HG03460 (cell line): Measurements from ENCODE around the gene PNPLA2.

Source experiments
- ATAC-seq: cut with Tn5 transposase; IDR thresholded peaks from one replicate; pipeline ENCODE4 v1.9.1; 2021; ENCODE audit not compliant: unreplicated experiment

The PNPLA2 gene

DNA sequence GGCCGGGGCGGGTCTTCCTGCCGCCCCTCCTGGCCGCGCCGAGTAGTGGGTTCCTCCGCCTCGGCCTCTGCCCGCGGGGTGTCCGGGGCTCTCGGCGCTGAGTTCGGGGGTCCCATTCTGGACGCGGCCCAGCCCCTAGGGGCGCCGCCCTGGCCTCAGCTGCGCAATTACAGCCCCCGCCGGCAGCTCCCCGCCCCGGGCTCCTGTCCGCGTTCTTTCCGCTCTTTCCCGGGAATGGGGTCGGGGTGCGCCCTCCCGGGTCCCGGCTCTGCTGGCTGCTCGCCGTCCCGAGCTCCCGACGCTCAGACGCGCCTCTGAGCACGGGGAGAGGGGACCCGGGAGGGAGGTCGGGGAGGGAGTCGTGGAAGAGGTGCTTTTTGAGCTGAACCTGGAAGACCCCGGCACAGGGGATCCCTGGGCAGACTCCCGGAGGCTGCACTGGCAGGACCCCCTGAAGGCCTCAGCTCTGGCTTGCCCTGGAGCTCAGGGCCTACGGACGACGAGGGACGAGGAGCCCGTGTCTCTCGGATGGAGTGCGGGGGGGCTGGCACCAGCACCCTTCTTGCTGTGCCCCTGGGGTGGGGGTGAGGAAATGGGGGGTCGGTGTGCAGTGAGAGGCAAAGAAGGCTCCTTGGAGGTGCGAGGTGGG, 24.5 kb downstream of the PNPLA2 start:
- no peak for ATAC-seq

DNA sequence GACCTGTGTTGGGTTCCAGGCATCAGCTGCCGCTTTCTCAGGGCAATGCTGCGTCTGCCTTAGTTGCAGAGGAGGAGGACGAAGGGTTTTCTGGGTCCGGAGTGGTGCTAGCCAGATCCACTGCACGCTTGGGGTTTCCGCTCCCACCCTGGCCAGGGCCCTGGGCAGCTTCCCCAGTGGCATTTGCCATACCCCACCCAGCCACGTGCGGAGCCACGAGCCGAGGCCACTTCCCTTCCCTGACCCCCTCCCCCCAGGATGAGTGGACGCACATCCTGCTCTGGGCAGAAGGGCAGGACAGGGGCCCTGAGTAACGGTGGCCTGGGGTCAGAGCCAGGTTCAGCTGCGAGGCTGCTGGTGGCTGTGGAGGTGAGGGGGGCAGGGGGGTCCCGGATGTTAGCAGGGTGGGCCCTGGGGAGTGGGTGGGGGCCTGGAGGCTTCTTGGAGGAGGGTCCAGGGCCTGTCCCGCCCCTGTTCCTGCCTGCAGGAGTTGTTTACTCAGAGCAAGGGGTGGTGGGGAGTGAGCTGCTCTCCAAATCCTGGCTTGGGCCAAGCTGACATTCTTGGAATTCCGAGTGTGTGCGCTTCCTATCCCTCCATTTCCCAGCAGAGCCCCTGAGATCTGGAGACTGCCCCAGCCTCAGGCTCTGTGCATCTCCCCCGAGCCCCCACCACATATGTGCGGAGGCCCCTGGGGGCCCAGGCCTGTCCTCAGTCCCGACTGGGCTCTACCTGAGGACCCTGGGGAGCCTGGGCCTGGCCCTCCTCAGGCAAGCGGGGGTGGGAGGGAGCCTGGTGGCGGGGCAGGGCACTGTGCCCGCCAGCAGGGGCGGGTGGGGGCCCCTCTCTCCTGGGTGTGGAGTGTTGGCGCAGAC, 25.3 kb downstream of the PNPLA2 start:
- no peak for ATAC-seq

DNA sequence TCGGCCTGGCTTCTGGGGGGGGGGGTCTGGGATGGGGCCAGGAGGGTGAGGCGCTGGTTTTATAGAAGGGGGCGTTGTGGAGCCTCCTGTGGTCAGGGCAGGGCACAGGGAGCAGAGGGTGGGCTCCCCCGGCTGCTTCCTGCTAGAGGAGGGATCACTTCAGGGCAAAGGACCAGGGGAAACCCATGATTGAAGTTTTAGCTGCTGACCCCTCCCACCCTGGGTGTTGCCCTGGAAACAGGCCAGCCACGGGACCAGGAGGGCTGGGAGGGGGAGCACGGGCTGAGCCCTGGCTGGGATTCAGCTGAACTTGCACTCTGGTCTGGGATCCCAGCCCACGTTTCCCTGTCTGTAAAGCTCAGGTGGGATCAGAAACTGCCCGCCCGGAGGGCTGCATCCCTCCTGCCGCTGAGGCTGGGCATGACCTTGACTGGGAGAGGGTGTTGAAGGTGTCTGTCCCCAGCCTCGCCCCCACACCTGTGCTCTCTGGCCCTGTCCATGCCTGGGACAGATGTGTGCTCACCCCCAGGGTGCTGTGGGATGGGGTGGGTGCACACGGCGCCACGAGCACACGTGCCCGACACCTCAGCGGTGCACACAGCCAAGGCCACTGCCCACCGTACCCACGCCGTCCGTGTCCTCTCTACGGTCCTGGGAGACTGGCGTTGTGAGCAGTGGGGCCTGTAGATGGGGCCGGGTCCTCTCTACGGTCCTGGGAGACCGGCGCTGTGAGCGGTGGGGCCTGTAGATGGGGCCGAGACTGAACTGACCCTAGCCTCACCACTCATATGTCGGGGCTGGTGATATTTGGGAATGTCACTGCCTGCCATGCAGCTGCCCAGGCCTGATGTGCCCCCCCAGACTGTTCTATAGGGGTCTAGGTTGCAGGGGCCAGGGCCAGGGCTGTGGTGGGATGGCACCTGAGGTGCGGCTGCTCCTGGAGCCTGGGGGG, 26.3 kb downstream of the PNPLA2 start:
- no peak for ATAC-seq

DNA sequence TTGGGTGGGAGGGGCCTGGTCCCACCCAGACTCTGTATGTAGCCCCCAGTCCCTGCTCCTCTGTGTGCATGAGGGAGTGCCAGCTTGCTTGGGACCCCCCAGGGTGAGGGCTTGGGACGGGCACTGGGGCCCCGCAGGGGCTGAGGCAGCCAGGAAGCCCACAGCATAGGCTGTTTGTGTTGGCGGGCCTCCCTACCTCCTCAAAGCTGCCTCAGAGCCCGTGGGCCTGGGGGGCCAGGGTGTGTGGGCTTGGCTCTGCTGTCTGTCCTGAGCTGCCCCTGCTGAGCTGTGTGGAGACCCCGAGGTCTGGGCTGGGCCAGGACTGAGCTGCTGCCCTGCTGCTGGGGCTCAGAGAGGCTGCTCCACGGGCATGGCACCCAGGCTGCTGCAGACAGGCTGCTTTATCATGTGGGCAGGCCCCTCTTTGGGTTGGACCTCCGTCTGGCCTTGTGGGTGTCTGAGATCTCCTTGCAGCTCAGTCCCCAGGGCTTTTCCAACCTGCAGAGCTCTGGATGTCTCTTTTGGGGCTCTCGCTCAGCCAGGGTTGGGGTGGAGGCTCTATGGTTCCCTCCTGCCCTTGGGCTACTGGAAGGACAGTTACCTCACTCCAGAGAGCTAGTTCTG, 27.3 kb downstream of the PNPLA2 start:
- no peak for ATAC-seq

DNA sequence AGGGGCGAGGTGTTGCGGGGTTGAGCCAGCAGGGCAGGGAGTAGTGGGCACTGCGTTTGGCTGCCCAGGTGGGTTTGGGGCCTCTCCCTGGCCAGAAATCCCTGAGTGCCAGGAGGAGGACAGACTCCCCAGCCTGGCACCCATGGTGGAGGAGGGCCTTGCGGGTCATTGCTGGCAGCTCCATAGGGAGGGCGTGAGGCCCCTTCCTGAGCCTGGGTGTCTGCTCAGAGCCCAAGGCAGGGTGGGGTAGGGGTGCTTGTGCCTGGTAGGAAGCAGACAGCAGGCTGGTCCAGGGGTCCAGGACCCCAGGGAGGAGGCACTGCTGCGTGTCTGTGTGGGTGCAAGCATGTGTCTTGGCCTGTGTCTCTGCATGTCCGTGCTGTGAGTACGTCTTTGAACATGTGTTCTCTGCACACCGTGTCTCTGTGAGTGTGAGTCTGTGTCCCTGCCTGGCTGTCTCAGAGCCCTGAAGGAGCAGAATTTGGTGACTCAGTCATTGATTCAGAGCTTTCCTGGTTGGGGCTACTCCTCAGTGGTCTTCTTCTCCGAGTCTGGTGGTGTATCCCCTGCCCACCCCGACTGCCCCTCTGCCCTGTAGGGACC, 27.9 kb downstream of the PNPLA2 start:
- ATAC-seq, result no peak

DNA sequence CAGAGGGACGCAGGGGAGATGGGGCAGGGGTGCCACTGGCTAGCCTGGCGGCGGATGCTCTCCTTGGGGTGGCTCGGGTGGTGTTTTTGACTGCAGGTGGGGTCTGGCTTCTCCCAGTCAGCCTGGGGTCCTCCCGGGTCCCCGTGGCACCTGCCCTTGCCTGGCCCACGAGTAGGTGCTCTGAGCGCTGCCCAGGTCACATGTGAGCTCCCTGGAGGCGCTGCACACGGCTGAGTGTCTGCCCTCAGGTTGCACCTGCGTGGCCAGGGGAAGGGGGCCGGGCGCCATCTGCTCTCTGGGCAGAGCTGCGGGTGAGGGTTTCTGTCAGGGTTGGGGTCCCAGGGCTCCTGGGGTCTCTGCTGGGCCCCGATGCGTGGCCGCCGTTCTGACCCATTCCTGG, 29.2 kb downstream of the PNPLA2 start:
- no peak for ATAC-seq

DNA sequence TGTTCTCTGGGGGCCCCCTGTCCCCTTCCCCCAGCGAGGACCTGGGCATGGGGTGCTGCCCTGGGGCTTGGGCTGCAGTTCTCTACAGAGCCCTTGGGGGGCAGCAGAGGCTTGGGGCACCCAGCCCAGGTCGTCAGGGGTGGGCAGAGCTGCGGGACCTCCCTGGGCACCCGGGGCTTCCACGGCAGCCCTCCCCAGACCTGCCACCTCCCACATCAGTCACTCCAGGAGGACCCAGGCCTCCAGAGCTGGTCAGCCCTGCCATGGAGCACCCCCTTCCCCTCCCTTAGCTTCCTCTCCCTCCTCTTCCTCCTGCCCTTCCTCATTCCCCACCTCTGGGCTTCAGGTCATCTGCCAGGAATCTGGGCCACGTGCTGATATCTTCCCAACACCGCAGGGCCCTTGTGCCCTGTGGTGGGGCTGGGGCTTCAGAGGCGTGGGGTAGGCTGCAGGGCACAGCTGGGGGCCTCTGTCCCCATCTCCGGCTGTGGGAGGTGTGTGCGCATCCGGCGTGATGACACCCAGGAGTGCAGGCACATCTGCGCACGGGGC, 29.7 kb downstream of the PNPLA2 start:
- ATAC-seq, result no peak

DNA sequence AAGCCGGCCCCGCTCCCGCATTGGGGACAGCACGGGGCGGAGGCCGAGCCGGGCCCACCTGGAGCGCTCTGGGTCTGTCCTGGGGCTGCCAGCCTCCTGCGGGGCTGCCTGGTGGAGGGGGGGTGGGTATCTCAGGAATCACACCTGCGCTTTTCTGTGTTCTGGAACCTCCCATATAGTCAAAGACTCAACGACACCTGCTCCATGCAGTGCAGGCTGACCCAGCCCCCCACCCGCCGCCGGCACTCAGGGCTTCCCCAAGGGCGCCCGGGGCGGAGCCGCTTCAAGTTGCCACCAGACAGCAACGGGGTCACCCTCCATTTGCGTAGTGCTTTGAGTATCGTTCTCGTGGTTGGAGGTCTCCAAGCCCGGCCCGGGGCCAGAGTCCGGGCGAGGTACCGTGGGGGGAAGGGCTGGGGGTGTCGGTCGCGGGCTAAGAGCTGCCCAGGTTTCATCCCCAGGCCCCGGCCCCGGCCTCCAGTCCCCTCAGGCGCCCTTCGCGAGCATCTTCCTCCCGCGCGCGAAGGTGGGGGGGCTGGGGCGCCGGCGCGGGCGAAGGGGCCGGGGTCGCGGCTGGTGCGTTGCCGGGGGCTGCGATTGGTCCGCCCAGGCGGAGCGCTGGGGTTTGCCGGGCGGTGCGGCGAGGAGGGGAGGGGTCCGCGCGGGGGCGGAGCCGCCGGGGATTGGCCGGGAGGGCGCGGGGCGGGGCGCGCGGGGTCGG, 30.6 kb downstream of the PNPLA2 start:
- no peak for ATAC-seq

DNA sequence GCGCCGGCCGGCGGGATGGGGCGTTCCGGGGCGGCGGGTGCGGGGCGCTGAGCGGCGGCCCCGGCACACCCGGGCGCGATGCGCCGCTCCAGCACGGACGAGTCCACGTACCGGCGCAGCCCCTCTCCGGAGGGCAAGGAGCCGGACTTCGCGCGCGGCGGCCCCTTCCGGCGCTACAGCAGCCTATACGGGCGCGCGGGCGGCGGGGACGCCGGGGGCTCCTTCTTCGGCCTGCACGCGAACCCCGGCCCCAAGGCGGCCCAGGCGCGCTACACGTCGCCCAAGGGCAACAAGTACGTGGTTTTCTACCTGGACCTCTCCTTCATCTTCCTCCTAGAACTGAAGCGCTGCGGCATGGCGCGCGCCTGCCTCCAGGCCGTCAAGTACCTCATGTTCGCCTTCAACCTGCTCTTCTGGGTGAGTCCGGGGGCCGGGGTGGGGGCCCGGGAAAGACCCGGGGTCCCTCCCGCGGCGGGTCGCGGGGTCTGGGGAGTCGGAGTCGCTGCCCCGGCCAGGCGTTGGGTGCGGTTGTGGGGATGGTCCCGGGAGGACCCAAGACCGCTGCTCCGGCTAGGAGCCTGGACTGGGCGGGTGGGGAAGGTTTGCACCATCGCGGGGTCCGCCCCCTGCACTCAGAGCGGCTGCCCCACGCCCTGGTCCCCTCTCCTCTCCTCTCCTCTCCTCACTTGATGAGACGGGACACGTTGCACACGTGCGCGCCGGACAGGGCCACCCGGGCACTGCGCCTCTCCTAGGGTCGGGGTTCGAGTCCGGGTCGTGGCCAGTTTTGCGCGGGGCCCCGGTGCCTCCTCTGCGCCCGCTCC, 31.4 kb downstream of the PNPLA2 start:
- no peak for ATAC-seq

DNA sequence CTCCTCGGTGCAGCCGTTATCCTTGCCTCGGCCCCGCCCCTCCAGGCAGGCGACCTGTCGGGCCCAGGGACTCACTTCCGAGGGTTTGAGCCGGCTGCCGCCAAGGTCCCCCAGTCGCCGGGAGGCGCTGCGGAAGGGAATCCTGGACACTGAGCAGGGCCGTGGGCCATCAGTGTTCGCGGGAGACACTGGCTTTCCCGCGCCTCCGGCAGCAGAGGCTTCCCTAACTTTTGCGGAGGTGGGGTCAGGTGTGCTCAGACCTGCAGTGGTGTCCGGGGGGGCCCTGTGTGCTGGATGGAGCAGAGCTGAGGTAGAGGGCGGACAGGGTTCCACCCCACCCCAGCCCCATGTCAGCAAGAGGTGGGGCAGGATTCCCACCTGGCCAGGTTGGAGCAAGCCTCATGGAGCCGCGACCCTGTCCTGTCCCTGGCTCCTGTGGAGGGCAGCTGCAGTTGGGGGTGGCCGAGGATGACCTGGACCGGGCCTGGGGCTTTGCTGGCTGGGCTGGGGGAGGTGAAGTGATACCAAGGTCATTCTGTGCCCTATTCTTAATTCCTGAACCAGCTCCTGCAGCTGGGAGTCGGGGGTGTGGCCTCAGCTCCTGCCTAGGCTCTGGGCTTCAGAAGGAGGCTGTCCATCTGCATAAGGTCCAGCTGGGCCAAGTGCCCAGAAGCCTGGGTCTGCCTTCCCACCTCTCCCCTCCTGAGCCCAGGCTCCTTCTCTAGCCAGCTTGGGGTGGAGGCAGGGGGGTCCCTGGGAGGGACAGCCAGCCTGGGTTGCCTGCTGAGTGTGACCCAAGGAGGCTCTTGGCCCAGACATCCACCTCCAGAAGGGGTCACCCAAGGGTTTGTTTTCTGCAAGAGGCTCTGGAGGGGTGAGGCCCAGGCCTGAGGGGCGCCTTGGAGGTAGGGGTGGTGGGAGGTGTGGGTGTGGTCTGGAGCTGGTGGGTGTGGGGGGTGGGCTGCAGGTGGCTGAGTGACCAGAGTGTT, 32.4 kb downstream of the PNPLA2 start:
- no peak for ATAC-seq

DNA sequence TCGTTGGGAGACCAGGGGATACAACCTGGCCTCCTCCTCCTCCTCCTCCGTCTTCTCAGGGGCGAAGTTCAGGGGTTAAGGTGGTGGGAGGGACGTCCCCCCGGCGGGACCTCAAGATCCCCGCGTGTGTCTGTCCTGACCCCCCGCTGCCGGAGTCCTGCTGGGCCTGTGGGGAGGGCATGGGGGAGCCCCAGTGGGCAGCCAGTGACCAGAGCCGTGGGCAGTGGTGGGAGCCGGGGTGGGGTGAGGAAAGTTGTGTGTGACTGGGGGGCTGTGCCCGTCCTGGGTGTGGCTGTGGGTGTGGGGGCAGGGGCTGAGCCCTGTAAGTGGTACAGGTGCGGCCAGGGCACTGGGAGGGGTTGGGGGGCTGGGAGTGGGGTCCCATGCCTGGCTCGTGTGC, 34.0 kb downstream of the PNPLA2 start:
- no peak for ATAC-seq

DNA sequence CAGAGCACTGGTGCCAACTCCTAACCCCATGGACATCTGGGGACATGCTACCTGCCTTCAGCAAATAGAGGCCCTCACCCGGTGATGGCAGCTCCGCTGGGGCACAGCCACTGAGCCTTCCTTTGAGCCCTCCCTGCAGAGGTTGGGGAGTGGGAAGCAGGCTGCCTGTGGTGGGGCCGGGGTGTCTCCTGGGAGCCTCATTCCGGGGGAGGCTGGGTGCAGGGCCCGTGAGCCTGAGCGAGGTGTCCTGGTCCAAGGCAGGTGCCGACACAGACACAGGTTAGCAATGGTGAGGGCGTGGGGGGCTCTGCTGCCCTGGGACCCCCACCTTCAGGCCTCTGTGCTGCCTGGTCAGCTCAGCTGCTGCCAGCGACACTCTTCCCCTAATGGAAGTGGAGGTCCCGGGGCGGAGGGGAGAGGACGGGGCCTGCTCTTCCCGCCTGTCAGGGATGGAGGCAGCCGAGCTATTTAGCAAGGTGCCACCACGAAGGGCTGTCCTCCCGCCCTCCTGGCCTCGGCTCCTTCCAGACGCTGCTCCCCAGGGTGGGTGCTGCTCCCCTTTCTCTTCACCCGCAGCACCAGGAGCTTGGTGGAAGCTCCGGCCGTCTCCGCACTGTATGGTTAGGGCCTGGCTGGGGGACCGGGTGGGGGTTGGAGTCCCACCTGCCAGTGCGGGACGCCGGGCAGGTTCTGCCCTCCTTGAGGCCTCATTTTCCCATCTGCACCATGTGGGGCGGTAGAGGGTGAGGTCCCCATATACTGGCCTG, 35.2 kb downstream of the PNPLA2 start:
- no peak for ATAC-seq

DNA sequence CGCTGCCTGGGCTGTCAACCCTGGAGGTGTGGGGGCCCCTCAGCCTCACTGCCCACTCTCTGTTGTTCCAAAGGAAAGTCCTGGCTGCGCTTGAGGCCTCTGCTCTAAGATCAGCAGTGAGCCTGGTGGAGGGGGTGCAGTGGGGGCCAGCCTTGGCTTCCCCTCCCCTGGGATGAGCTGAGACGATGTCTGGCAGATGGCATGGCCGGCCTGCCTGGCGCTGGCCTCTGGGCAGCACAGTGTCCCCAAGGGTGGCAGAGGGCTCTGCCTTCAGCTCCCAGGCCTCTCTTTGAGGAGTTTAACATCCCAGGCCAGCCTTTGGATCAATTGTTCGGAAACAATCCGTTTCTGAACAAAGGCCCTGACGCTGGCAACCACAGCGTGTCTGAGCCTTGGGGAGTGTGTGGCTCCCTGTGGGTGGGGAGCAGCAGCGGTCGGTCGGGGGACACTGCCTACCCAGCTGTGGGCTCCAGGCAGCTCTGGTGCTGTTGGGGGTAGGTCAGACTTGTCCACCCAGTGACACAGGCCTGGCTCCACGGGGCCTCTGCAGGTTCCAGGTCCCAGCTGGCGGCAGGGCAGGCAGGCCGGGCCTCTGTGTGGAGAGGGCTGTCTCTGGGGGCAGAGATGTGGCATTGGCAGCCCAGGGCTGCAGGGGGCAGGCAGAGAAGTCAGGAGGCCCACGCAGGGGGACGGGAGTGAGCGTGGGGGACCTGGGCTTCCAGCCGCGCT, 36.1 kb downstream of the PNPLA2 start:
- no peak for ATAC-seq

DNA sequence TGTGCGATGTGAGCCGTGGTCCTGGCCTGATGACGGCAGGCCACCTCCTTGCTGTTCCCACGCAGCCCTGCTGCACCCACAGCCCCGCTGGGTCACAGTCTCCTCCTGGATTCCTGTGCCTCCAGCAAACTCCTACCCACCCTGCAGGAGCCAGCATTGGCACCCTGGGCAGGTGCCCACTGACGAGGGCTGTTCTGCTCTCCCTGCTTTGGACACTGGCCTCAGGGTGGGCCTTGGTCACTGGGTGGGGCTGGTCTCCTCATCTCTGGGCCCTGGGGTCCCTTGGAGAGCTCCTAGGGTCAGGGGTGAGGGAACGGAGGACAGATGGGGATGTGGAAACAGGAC, 36.6 kb downstream of the PNPLA2 start:
- no peak for ATAC-seq

DNA sequence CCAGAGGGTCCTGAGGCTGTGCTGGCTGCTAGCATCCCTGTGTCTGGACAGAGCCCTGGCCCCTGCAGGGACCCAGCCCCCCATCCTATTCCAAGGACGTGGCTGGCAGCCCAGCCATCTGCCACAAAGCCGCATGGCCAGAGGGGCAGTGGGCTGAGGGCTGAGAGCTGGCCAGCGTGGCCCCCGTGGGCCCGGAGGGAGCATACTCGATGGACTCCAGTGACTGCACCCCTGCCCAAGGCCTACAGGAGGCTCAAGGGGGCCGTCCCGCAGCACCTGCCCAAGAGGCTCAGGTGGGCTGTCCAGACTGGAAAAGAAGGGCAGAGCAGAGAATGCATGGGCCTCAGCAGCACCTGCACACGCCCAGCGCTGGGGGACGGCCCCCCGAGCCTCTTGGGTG, 37.1 kb downstream of the PNPLA2 start:
- no peak for ATAC-seq

DNA sequence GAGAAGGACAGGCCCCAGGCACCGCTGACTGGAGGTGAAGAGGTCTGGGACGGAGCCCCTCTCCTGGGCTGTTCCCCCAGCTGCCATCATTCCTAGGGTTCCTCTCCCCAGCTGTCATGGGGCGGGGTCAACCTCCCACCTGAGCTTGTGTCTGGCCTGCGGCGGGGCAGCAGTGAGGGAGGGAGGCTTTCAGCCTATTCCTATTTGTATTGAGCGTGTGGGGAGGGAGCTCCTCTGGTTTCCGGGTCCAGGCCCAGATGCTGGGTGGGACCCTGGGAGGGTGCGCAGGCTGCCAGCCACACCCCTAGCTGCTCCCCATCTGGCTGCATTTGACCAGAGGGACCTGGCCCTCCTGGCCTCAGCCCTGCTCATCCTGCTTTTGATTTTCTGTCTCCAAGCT, 37.7 kb downstream of the PNPLA2 start:
- no peak for ATAC-seq
